Kidney (tissue), 14 donors: ENCODE results near the gene ACMSD. TPM values are rescaled to one million over a fixed set of nuclear protein-coding genes. Genes with fewer than 3 reads are reported as not detected.

Experiments
- DNase-seq, 5 donors: peaks; one replicate each; pipeline ENCODE4 v3.0.0-alpha.2; 2013 to 2020
- FAIRE-seq: peaks from 2 replicates; lab custom pipeline; 2012; peaks lifted over from hg19 to GRCh38; lab: Jason Lieb, UNC
- H3K27ac ChIP-seq, 2 donors: one replicate each; pipeline ENCODE4 v1.7.0; 2013; ENCODE audit warnings: low read depth in 2 of 2, low read length in 2 of 2, inconsistent platforms in 1 of 2
- H3K27me3 ChIP-seq: one replicate; pipeline ENCODE4 v1.7.1; 2013; ENCODE audit warnings: low read length, inconsistent platforms; ENCODE audit not compliant: control insufficient read depth, insufficient read depth
- H3K36me3 ChIP-seq, 3 donors: one replicate each; pipeline versions ENCODE4 v1.7.0 to v1.7.1; 2013; ENCODE audit warnings: low read length in 3 of 3, control low read depth in 1 of 3, inconsistent platforms in 1 of 3; ENCODE audit not compliant: insufficient read depth in 3 of 3, control insufficient read depth in 2 of 3
- H3K4me1 ChIP-seq, 3 donors: one replicate each; pipeline versions ENCODE4 v1.7.0 to v1.7.1; 2013; ENCODE audit warnings: low read length in 3 of 3, inconsistent platforms in 1 of 3, low read depth in 1 of 3; ENCODE audit not compliant: control insufficient read depth in 2 of 3, insufficient read depth in 2 of 3
- H3K4me3 ChIP-seq, 3 donors: one replicate each; pipeline versions ENCODE4 v1.7.0 to v1.8.1; 2013; ENCODE audit warnings: low read length in 3 of 3, control low read depth in 1 of 3, inconsistent platforms in 1 of 3
- H3K9ac ChIP-seq, 3 donors: one replicate each; pipeline versions ENCODE4 v1.7.0 to v1.7.1; 2013; ENCODE audit warnings: low read length in 3 of 3, control low read depth in 1 of 3, inconsistent platforms in 1 of 3
- H3K9me3 ChIP-seq, 3 donors: one replicate each; pipeline versions ENCODE4 v1.7.0 to v1.7.1; 2013; ENCODE audit warnings: low read length in 3 of 3, control low read depth in 1 of 3, inconsistent platforms in 1 of 3; ENCODE audit not compliant: control insufficient read depth in 2 of 3, insufficient read depth in 1 of 3
- CTCF ChIP-seq: IDR thresholded peaks from 3 replicates; pipeline ENCODE4 v1.5.1; 2012; ENCODE audit warnings: mild to moderate bottlenecking, moderate library complexity, borderline replicate concordance; ENCODE audit not compliant: insufficient read depth; ENCODE audit errors: extremely low read depth
- intact Hi-C: fragments of 100-400 bp; cut with DNase I; formaldehyde crosslinking; loops from one replicate; pipeline ENCODE4 v1.11.1; 2022
- polyA plus RNA-seq: library from polyadenylated mRNA; stranded (reverse); fragments of 350-450 nt; fragmentation: Illumina TruSeq; extraction: RNeasy Lipid Tissue Mini Kit (QIAGEN cat#74804); gene quantifications from one replicate; pipeline ENCODE4 v1.2.3, GENCODE V29; 2014; ENCODE audit warnings: low read depth, low replicate concordance; ENCODE audit not compliant: insufficient read depth
- total RNA-seq: library from RNA; stranded (reverse); fragmentation: NEBNext Ultra II Directional; extraction: Animal tissue kit (Norgen Biotek cat#: 25700); gene quantifications from one replicate; pipeline ENCODE4 v1.2.1, GENCODE V29; 2021
- donor health status: control.
- donor health status: control.
- donor health status: control.
- donor health status: control.
- donor health status: control.
- donor health status: DM: yes; HTN: yes; CAD: no.
- donor health status: Normal renal cell carcinoma (clear cell type).

Gene ACMSD
- total and polyA plus RNA-seq, 2 donors from 2014 or later: 44.0 to 152 TPM

- Histone ChIP-seq H3K36me3 (no peaks in the 10 kb centered on the region), H3K9me3 (no peaks in the 10 kb centered on the region), H3K4me1 (peaks cover 0 to 4% (median 4%) of the 10 kb centered on the region in 3 donors), H3K9ac (no peak overlapping the region), H3K27ac (no peak overlapping the region), H3K27me3 (no peaks in the 10 kb centered on the region), H3K4me3 (no peak overlapping the region)
- TF ChIP-seq CTCF: no peak
- FAIRE-seq (no peak), DNase-seq (no peak)
- intact Hi-C loops: no loop called here
Measured at GRCh38 chr2:134926231-134926931, 88.0 kb downstream of the ACMSD start.

GRCh38 chr2:134927195-134927594 is 88.8 kb downstream of the ACMSD start:
- no peak overlapping the region for H3K27ac ChIP-seq
- no peak overlapping the region for H3K9ac ChIP-seq
- H3K9me3 ChIP-seq: no peaks in the 10 kb centered on the region
- no peaks in the 10 kb centered on the region for H3K36me3 ChIP-seq
- TF ChIP-seq CTCF: no peak
- DNase-seq: no peak
- H3K4me1 ChIP-seq: peaks cover 0 to 4% (median 4%) of the 10 kb centered on the region in 3 donors
- H3K27me3 ChIP-seq: no peaks in the 10 kb centered on the region
- no peak overlapping the region for H3K4me3 ChIP-seq
- no peak for FAIRE-seq
- intact Hi-C loops: no loop called here

- FAIRE-seq (no peak), DNase-seq (no peak)
- TF ChIP-seq CTCF: no peak
- no peaks in the 10 kb centered on the region for H3K27me3 ChIP-seq
- no peaks in the 10 kb centered on the region for H3K9me3 ChIP-seq
- intact Hi-C loops: no loop called here
- no peak overlapping the region for H3K27ac ChIP-seq
- no peak overlapping the region for H3K4me3 ChIP-seq
- peaks cover 0 to 3% (median 2%) of the 10 kb centered on the region in 3 donors for H3K36me3 ChIP-seq
- H3K4me1 ChIP-seq: peaks cover 0 to 15% (median 12%) of the 10 kb centered on the region in 3 donors
- H3K9ac ChIP-seq: no peak overlapping the region
Measured at GRCh38 chr2:134932864-134933526, 94.6 kb downstream of the ACMSD start.
